WTC11 (cell line): ENCODE results near the gene PEX26.

ENCODE experiments used
- USF2 ChIP-seq: sonication (generic); formaldehyde crosslinking; IDR thresholded peaks from 2 replicates; pipeline ENCODE4 v1.8.1; 2023; ENCODE audit warnings: mild to moderate bottlenecking, missing genetic modification reagents, moderate library complexity
- ZNF121 ChIP-seq: sonication (generic); formaldehyde crosslinking; IDR thresholded peaks from 2 replicates; pipeline ENCODE4 v1.8.0; 2023; ENCODE audit warnings: missing genetic modification reagents
- TF ChIP-seq, protein P1 (sequence below): sonication (generic); formaldehyde crosslinking; IDR thresholded peaks from 2 replicates; pipeline ENCODE4 v1.8.1; 2022; ENCODE audit warnings: mild to moderate bottlenecking, missing genetic modification reagents, moderate library complexity, borderline replicate concordance
- TF ChIP-seq, protein P2 (sequence below): fragments of 200-600 bp; IDR thresholded peaks from 2 replicates; pipeline ENCODE4 v1.8.0; 2022; ENCODE audit warnings: antibody characterized with exemption

GRCh38 chr22:18116634-18117033, 38.8 kb downstream of the PEX26 start:
- TF ChIP-seq, protein P1, sequence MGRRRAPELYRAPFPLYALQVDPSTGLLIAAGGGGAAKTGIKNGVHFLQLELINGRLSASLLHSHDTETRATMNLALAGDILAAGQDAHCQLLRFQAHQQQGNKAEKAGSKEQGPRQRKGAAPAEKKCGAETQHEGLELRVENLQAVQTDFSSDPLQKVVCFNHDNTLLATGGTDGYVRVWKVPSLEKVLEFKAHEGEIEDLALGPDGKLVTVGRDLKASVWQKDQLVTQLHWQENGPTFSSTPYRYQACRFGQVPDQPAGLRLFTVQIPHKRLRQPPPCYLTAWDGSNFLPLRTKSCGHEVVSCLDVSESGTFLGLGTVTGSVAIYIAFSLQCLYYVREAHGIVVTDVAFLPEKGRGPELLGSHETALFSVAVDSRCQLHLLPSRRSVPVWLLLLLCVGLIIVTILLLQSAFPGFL (CRISPR knock-in tag) = no peak
- no peak for TF ChIP-seq ZNF121 (CRISPR knock-in tag)
- TF ChIP-seq, protein P2, sequence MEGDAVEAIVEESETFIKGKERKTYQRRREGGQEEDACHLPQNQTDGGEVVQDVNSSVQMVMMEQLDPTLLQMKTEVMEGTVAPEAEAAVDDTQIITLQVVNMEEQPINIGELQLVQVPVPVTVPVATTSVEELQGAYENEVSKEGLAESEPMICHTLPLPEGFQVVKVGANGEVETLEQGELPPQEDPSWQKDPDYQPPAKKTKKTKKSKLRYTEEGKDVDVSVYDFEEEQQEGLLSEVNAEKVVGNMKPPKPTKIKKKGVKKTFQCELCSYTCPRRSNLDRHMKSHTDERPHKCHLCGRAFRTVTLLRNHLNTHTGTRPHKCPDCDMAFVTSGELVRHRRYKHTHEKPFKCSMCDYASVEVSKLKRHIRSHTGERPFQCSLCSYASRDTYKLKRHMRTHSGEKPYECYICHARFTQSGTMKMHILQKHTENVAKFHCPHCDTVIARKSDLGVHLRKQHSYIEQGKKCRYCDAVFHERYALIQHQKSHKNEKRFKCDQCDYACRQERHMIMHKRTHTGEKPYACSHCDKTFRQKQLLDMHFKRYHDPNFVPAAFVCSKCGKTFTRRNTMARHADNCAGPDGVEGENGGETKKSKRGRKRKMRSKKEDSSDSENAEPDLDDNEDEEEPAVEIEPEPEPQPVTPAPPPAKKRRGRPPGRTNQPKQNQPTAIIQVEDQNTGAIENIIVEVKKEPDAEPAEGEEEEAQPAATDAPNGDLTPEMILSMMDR = no peak
- no peak for TF ChIP-seq USF2 (CRISPR knock-in tag)
